ENCODE results near the gene TMEM184B. TPM values are rescaled to one million over a fixed set of nuclear protein-coding genes. Genes with fewer than 3 reads are reported as not detected.

TMEM184B gene
- total RNA-seq, 3 donors from 2014 or later: 35.9 to 63.1 (median 38.2) TPM

DNA sequence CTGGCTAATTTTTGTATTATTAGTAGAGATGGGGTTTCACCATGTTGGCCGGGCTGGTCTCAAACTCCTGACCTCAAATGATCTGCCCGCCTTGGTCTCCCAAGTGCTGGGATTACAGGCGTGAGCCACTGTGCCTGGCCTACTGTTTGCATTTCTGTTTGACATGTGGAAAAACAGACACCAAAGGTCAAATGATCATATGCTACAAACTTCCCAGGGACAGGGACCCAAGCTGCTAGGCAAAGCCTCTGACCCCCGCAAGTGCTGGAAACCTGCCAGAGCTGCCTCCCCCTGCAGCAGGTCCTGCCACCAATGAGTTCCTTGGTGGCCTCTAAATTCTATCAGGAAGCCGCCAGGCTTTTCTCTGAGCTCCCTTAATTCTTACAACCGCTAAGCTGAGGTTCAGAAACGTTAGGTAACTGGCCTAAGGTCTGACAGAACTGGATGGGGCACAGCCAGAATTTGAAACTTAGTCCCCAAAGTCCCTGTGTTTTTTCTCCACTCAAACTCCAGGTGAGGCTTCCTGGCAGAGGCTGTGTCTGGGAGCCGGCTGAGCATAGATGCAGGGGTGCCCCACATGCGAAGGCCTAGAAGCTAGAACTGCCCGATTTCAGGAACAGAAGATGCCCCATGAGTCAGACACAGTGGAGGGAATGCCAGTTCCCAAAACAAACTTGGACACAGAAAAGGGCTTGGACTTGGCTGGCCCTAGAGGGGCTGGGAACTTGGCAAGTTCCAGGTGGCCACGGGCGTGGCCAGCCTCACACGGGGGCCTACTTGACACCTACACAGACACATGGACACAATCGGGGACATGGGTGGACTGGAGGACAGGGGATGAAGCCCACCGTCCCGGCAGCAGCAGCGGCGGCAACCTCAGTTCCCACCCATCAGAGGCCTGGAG lies 37.1 kb upstream of the TMEM184B start:
- H3K4me3 ChIP-seq: no peak overlapping the region
- intact Hi-C loops (cut with DNase I, micrococcal nuclease): no loop called here
- TF ChIP-seq, protein P1, sequence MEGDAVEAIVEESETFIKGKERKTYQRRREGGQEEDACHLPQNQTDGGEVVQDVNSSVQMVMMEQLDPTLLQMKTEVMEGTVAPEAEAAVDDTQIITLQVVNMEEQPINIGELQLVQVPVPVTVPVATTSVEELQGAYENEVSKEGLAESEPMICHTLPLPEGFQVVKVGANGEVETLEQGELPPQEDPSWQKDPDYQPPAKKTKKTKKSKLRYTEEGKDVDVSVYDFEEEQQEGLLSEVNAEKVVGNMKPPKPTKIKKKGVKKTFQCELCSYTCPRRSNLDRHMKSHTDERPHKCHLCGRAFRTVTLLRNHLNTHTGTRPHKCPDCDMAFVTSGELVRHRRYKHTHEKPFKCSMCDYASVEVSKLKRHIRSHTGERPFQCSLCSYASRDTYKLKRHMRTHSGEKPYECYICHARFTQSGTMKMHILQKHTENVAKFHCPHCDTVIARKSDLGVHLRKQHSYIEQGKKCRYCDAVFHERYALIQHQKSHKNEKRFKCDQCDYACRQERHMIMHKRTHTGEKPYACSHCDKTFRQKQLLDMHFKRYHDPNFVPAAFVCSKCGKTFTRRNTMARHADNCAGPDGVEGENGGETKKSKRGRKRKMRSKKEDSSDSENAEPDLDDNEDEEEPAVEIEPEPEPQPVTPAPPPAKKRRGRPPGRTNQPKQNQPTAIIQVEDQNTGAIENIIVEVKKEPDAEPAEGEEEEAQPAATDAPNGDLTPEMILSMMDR (IDR thresholded peaks at IDR 0.05): no peak
- ATAC-seq: no peak
- no peak for DNase-seq
- peaks cover 40% of the 10 kb centered on the region for H3K4me1 ChIP-seq (ENCODE audit: low read depth)
- H3K36me3 ChIP-seq (ENCODE audit: low read depth): no peaks in the 10 kb centered on the region
- H3K9me3 ChIP-seq: no peaks in the 10 kb centered on the region

GRCh38 chr22:38308791-38309498 lies 36.1 kb upstream of the TMEM184B start:
- Histone ChIP-seq H3K4me1 (ENCODE audit: low read depth) (peaks cover 38% of the 10 kb centered on the region), H3K36me3 (ENCODE audit: low read depth) (no peaks in the 10 kb centered on the region), H3K9me3 (no peaks in the 10 kb centered on the region), H3K4me3 (no peak overlapping the region)
- TF ChIP-seq, protein P1 (IDR thresholded peaks at IDR 0.05): no peak
- intact Hi-C loops (cut with DNase I, micrococcal nuclease): no loop called here
- ATAC-seq (no peak), DNase-seq (no peak)

GRCh38 chr22:38305471-38306448 lies 33.0 kb upstream of the TMEM184B start:
- TF ChIP-seq, protein P1 (IDR thresholded peaks at IDR 0.05): no peak
- Histone ChIP-seq H3K36me3 (ENCODE audit: low read depth) (no peaks in the 10 kb centered on the region), H3K9me3 (no peaks in the 10 kb centered on the region), H3K4me3 (no peak overlapping the region), H3K4me1 (ENCODE audit: low read depth) (peaks cover 32% of the 10 kb centered on the region)
- intact Hi-C loops (cut with DNase I, micrococcal nuclease): no loop called here
- ATAC-seq (peak; percentile 74), DNase-seq (peak in 2 of 3 donors; percentile 41 to 64)

GRCh38 chr22:38304526-38304925 lies 31.7 kb upstream of the TMEM184B start:
- no peak for ATAC-seq
- intact Hi-C loops (cut with DNase I, micrococcal nuclease): no loop called here
- H3K9me3 ChIP-seq: no peaks in the 10 kb centered on the region

More at GRCh38 chr22:38304526-38304925, 31.7 kb upstream of the TMEM184B start:
- no peak for DNase-seq
- H3K36me3 ChIP-seq (ENCODE audit: low read depth): no peaks in the 10 kb centered on the region
- no peak overlapping the region for H3K4me3 ChIP-seq
- H3K4me1 ChIP-seq (ENCODE audit: low read depth): peaks cover 20% of the 10 kb centered on the region
- TF ChIP-seq, protein P1 (IDR thresholded peaks at IDR 0.05): no peak

Data from mucosa of descending colon (tissue), 3 donors.